HL-60 (cell line): ENCODE measurements around the gene DIPK1A.

Experiments used
- DNase-seq, 2 experiments: peaks; one replicate each; pipeline ENCODE4 v3.0.0-alpha.2; 2010 to 2020; ENCODE audit warnings: low read depth in 1 of 2, low spot score in 1 of 2
- H3K27ac ChIP-seq: fragments of 250-450 bp; sonication (Bioruptor Pico); replicated peaks from 2 replicates; pipeline ENCODE4 v1.5.1; 2020; ENCODE audit warnings: mild to moderate bottlenecking, moderate library complexity
- H3K27me3 ChIP-seq: fragments of 250-450 bp; sonication (Bioruptor Pico); 2 replicates; pipeline ENCODE4 v1.5.1; 2021; ENCODE audit warnings: mild to moderate bottlenecking, moderate library complexity; ENCODE audit not compliant: insufficient read depth, poor library complexity, severe bottlenecking
- H3K4me3 ChIP-seq: replicated peaks from 2 replicates; pipeline ENCODE4 v1.5.1; 2011; ENCODE audit warnings: mild to moderate bottlenecking, control low read depth, low read length; ENCODE audit not compliant: insufficient read depth
- GABPA ChIP-seq: IDR thresholded peaks from 2 replicates; pipeline ENCODE4 v1.6.1; 2012; ENCODE audit warnings: low read depth
- POLR2AphosphoS5 ChIP-seq: IDR thresholded peaks from 2 replicates; pipeline ENCODE4 v1.6.1; 2012; ENCODE audit warnings: low read depth
- SPI1 ChIP-seq: IDR thresholded peaks from 2 replicates; pipeline ENCODE4 v1.6.1; 2012; ENCODE audit warnings: low read depth, mild to moderate bottlenecking, borderline replicate concordance
- TF ChIP-seq, protein P1 (sequence below): IDR thresholded peaks from one replicate; pipeline ENCODE4 v1.5.1; 2011; ENCODE audit warnings: low read length, control low read depth, inconsistent platforms; ENCODE audit not compliant: insufficient read depth
- TF ChIP-seq, protein P2 (sequence below): IDR thresholded peaks from 2 replicates; pipeline ENCODE4 v1.6.1; 2012; ENCODE audit warnings: low read depth; ENCODE audit not compliant: insufficient replicate concordance

DIPK1A gene

GRCh38 chr1:92952714-92953113, 8.5 kb downstream of the DIPK1A start:
- no peak for DNase-seq
- Histone ChIP-seq H3K27me3 (peaks cover 13% of the 10 kb centered on the region), H3K27ac (no peak overlapping the region), H3K4me3 (no peak overlapping the region)
- TF ChIP-seq GABPA (no peak), POLR2AphosphoS5 (no peak), SPI1 (no peak)
- TF ChIP-seq, protein P1, sequence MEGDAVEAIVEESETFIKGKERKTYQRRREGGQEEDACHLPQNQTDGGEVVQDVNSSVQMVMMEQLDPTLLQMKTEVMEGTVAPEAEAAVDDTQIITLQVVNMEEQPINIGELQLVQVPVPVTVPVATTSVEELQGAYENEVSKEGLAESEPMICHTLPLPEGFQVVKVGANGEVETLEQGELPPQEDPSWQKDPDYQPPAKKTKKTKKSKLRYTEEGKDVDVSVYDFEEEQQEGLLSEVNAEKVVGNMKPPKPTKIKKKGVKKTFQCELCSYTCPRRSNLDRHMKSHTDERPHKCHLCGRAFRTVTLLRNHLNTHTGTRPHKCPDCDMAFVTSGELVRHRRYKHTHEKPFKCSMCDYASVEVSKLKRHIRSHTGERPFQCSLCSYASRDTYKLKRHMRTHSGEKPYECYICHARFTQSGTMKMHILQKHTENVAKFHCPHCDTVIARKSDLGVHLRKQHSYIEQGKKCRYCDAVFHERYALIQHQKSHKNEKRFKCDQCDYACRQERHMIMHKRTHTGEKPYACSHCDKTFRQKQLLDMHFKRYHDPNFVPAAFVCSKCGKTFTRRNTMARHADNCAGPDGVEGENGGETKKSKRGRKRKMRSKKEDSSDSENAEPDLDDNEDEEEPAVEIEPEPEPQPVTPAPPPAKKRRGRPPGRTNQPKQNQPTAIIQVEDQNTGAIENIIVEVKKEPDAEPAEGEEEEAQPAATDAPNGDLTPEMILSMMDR = no peak
- TF ChIP-seq, protein P2, sequence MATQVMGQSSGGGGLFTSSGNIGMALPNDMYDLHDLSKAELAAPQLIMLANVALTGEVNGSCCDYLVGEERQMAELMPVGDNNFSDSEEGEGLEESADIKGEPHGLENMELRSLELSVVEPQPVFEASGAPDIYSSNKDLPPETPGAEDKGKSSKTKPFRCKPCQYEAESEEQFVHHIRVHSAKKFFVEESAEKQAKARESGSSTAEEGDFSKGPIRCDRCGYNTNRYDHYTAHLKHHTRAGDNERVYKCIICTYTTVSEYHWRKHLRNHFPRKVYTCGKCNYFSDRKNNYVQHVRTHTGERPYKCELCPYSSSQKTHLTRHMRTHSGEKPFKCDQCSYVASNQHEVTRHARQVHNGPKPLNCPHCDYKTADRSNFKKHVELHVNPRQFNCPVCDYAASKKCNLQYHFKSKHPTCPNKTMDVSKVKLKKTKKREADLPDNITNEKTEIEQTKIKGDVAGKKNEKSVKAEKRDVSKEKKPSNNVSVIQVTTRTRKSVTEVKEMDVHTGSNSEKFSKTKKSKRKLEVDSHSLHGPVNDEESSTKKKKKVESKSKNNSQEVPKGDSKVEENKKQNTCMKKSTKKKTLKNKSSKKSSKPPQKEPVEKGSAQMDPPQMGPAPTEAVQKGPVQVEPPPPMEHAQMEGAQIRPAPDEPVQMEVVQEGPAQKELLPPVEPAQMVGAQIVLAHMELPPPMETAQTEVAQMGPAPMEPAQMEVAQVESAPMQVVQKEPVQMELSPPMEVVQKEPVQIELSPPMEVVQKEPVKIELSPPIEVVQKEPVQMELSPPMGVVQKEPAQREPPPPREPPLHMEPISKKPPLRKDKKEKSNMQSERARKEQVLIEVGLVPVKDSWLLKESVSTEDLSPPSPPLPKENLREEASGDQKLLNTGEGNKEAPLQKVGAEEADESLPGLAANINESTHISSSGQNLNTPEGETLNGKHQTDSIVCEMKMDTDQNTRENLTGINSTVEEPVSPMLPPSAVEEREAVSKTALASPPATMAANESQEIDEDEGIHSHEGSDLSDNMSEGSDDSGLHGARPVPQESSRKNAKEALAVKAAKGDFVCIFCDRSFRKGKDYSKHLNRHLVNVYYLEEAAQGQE = no peak

GRCh38 chr1:92951141-92951582, 10.1 kb downstream of the DIPK1A start:
- Histone ChIP-seq H3K4me3 (no peak overlapping the region), H3K27me3 (peaks cover 6% of the 10 kb centered on the region), H3K27ac (no peak overlapping the region)
- DNase-seq = no peak
- TF ChIP-seq GABPA (no peak), SPI1 (no peak), POLR2AphosphoS5 (no peak)
- TF ChIP-seq, protein P2 = no peak
- TF ChIP-seq, protein P1 = no peak

- DNase-seq = no peak
- TF ChIP-seq, protein P1 = no peak
- TF ChIP-seq SPI1 (peak; percentile 41; the same call in 1 of the 2 replicates), GABPA (no peak), POLR2AphosphoS5 (no peak)
- TF ChIP-seq, protein P2 = no peak
- Histone ChIP-seq H3K27me3 (peaks cover 2% of the 10 kb centered on the region), H3K27ac (no peak overlapping the region), H3K4me3 (no peak overlapping the region)
Observed at GRCh38 chr1:92949937-92950817, 11.1 kb downstream of the DIPK1A start.
